CD4-positive, alpha-beta memory T cell (primary cell): ENCODE data around the gene NOL7. TPM values are rescaled to one million over a fixed set of nuclear protein-coding genes. Genes with fewer than 3 reads are reported as not detected.

ENCODE experiments used
- CTCF ChIA-PET: fragments of 350-600 bp; sonication (Branson Sonifier 250); formaldehyde crosslinking; loops from one replicate; lab custom pipeline; 2021; ENCODE audit warnings: inconsistent platforms; ENCODE audit not compliant: partially characterized antibody; lab: Charles Lee
- POLR2A ChIA-PET: fragments of 350-600 bp; sonication (Branson Sonifier 250); formaldehyde crosslinking; loops from one replicate; lab custom pipeline; 2021; ENCODE audit not compliant: partially characterized antibody; lab: Charles Lee
- DNase-seq, 5 donors: peaks; one replicate each; pipeline versions ENCODE4 v3.0.0 to v3.0.0-alpha.2; 2020 to 2022; ENCODE audit warnings: mixed read lengths in 1 of 5
- H3K27ac ChIP-seq: one replicate; pipeline ENCODE4 v1.7.0; 2013; ENCODE audit warnings: low read depth, low read length
- H3K27me3 ChIP-seq: 2 replicates; pipeline ENCODE4 v1.7.0; 2013; ENCODE audit warnings: mild to moderate bottlenecking, low read length, moderate library complexity; ENCODE audit not compliant: insufficient read depth
- H3K36me3 ChIP-seq: 2 replicates; pipeline ENCODE4 v1.7.0; 2013; ENCODE audit warnings: mild to moderate bottlenecking, low read length, moderate library complexity; ENCODE audit not compliant: insufficient read depth
- H3K4me1 ChIP-seq: 2 replicates; pipeline ENCODE4 v1.7.0; 2013; ENCODE audit warnings: mild to moderate bottlenecking, low read length, moderate library complexity; ENCODE audit not compliant: insufficient read depth
- H3K4me3 ChIP-seq, 2 donors: one replicate each; pipeline ENCODE4 v1.7.0; 2013; ENCODE audit warnings: low read length in 2 of 2, mild to moderate bottlenecking in 1 of 2
- H3K9me3 ChIP-seq, 2 donors: one replicate each; pipeline ENCODE4 v1.7.0; 2013; ENCODE audit warnings: low read length in 2 of 2, control low read depth in 1 of 2; ENCODE audit not compliant: control insufficient read depth in 1 of 2
- H3K27ac Mint-ChIP-seq, 7 donors: one replicate each; pipeline ENCODE4 v1.8.0; 2020 to 2021; ENCODE audit warnings: mixed read lengths in 7 of 7, mild to moderate bottlenecking in 6 of 7, inconsistent platforms in 3 of 7, moderate library complexity in 3 of 7
- H3K27me3 Mint-ChIP-seq, 2 donors: one replicate each; pipeline ENCODE4 v1.8.0; 2020 to 2021; ENCODE audit warnings: mixed read lengths in 2 of 2
- H3K36me3 Mint-ChIP-seq, 2 donors: one replicate each; pipeline ENCODE4 v1.8.0; 2020 to 2021; ENCODE audit warnings: mixed read lengths in 2 of 2, inconsistent platforms in 1 of 2, mild to moderate bottlenecking in 1 of 2
- H3K4me1 Mint-ChIP-seq, 4 donors: one replicate each; pipeline ENCODE4 v1.8.0; 2020 to 2021; ENCODE audit warnings: mixed read lengths in 4 of 4, mild to moderate bottlenecking in 1 of 4
- H3K4me3 Mint-ChIP-seq, 8 donors: one replicate each; pipeline ENCODE4 v1.8.0; 2020 to 2021; ENCODE audit warnings: mixed read lengths in 8 of 8, mild to moderate bottlenecking in 7 of 8, moderate library complexity in 6 of 8, inconsistent platforms in 3 of 8
- H3K9me3 Mint-ChIP-seq, 8 donors: one replicate each; pipeline ENCODE4 v1.8.0; 2020 to 2021; ENCODE audit warnings: mixed read lengths in 8 of 8, mild to moderate bottlenecking in 5 of 8, inconsistent platforms in 3 of 8, moderate library complexity in 1 of 8
- intact Hi-C: fragments of 100-400 bp; cut with micrococcal nuclease; formaldehyde crosslinking; loops from one replicate; pipeline ENCODE4 v1.15.1; 2023
- polyA plus RNA-seq, 2 donors: library from polyadenylated mRNA; unstranded; fragments of 300-500 nt; fragmentation: Illumina TruSeq; gene quantifications; one replicate each; pipeline ENCODE4 v1.2.3, GENCODE V29; 2021
- total RNA-seq, 2 experiments: library from RNA; stranded (reverse); gene quantifications; one replicate each; pipeline ENCODE4 v1.2.3, GENCODE V29; 2021

Gene NOL7
- total and polyA plus RNA-seq, 4 experiments from 2014 or later: 62.1 to 137 (median 93.8) TPM

DNA sequence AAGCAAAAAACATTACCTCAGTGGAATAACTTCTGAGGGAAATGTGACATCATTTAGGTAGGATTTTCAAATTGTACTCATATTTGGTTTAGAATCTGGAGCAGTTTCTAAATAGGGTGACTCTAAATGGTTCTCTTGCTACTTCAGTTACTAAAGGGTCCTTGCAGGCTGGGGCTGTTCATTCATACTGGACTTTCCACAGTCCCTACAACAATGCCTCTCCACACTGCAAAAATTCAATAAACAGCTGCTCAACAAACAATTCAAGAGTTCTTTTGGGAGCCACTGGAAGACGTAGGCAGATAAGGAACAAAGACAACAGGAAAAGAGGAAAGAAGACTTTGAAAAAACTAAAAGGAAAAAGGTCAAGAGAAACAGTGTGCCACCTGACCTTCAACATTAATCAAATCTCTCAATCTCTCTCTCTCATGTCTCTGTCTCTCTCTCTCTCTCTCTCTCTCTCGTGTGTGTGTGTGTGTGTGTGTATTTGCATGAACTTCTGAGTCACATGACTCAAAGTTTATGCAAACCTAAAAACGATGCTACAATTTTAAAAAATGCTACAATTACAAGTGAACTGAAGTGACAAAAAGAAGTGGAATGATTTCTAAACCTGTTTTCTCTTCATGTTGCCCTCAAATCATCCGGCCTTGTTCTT, 14.5 kb downstream of the NOL7 start:
- Mint-ChIP-seq H3K27ac (peak overlapping the region; percentile 28 to 91 (median 57)), H3K4me3 (no peak overlapping the region), H3K27me3 (no peaks in the 10 kb centered on the region), H3K36me3 (peaks cover 42 to 66% of the 10 kb centered on the region in 2 donors), H3K4me1 (peaks cover 7 to 19% (median 12%) of the 10 kb centered on the region in 4 donors), H3K9me3 (no peaks in the 10 kb centered on the region)
- no peak overlapping the region for H3K27ac ChIP-seq
- no peaks in the 10 kb centered on the region for H3K9me3 ChIP-seq
- ChIA-PET POLR2A (interaction anchor here (1.5 to 3.3 kb wide), 2 partner anchors 14 kb away, joined by 4 to 23 read pairs; partner anchors contain the start of gene NOL7), CTCF (interaction anchor here (1.5 to 3.3 kb wide), 3 partner anchors 10 to 138 kb away, joined by 3 to 15 read pairs (median 4); partner anchors contain the start of gene NOL7)
- DNase-seq: no peak
- intact Hi-C loops: no loop called here
- no peaks in the 10 kb centered on the region for H3K27me3 ChIP-seq
- no peaks in the 10 kb centered on the region for H3K4me1 ChIP-seq
- H3K36me3 ChIP-seq: peaks cover 37% of the 10 kb centered on the region
- no peak overlapping the region for H3K4me3 ChIP-seq

DNA sequence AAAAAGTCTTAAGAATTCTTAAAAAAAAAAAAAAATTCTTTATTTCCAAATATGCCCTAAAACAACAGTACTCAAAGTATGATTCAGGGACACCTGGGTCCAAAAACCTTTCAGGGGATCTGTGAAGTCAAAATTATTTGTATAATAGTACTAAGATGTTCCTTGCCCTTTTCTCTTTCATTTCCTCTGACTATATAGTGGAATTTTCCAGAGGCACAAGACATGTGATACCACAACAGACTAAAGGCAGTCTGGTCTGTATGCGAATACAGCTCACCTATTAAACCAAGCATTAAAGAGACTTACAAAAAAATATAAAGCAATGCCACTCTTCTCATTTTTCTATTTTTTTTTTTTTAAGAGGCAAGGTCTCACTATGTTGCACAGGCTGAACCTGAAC, 15.4 kb downstream of the NOL7 start:
- H3K4me1 Mint-ChIP-seq: peaks cover 4 to 22% (median 7%) of the 10 kb centered on the region in 4 donors
- no peak for DNase-seq
- intact Hi-C loops: no loop called here
- H3K27ac ChIP-seq: no peak overlapping the region
- H3K27ac Mint-ChIP-seq: peak overlapping the region in 2 of 7 donors; percentile 26 to 42
- H3K9me3 Mint-ChIP-seq: no peaks in the 10 kb centered on the region
- H3K4me3 ChIP-seq: no peak overlapping the region
- POLR2A ChIA-PET: interaction anchor here (3.3 kb wide), 1 partner anchor 15 kb away, joined by 23 read pairs; the partner anchor contains the start of gene NOL7
- H3K4me3 Mint-ChIP-seq: no peak overlapping the region
- H3K36me3 Mint-ChIP-seq: peaks cover 44 to 68% of the 10 kb centered on the region in 2 donors
- peaks cover under 1% of the 10 kb centered on the region for H3K4me1 ChIP-seq
- no peaks in the 10 kb centered on the region for H3K27me3 Mint-ChIP-seq
- CTCF ChIA-PET: interaction anchor here (1.5 to 2.2 kb wide), 3 partner anchors 11 to 137 kb away, joined by 3 to 11 read pairs (median 4); partner anchors contain the start of gene NOL7
- H3K27me3 ChIP-seq: no peaks in the 10 kb centered on the region
- no peaks in the 10 kb centered on the region for H3K9me3 ChIP-seq
- peaks cover 35% of the 10 kb centered on the region for H3K36me3 ChIP-seq

DNA sequence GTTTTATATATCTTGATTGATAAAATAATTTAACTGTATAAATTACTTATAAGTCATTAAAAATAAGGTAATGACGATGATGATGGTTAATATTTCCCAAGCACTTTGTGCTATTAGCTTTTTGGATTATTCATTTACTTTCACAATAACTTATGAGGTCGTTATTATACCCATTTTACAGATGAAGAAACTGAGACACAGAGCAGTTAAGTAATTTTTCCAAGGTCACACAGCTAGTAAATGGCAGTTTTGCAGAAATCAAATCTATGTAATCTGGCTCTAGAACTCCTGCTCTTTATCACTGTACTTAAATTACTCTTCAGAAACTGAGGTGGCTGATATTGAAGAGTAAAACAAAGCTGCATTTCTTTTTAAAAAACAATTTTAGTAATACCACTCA, 18.2 kb downstream of the NOL7 start:
- ChIA-PET POLR2A (interaction anchor here (1.0 to 1.9 kb wide), 5 partner anchors 9 to 79 kb away, joined by 3 to 4 read pairs (median 3); partner anchors contain the start of gene NOL7), CTCF (interaction anchor here (0.6 to 1.8 kb wide), 5 partner anchors 9 to 93 kb away, joined by 3 to 9 read pairs (median 3); partner anchors contain the start of genes NOL7 and RANBP9)
- H3K4me1 Mint-ChIP-seq: peaks cover 18 to 41% (median 24%) of the 10 kb centered on the region in 4 donors
- Histone ChIP-seq H3K9me3 (no peaks in the 10 kb centered on the region), H3K27me3 (no peaks in the 10 kb centered on the region), H3K36me3 (peaks cover 33% of the 10 kb centered on the region), H3K4me3 (no peak overlapping the region), H3K4me1 (peaks cover 18% of the 10 kb centered on the region), H3K27ac (no peak overlapping the region)
- H3K36me3 Mint-ChIP-seq: peaks cover 47 to 70% of the 10 kb centered on the region in 2 donors
- intact Hi-C loops: no loop called here
- H3K4me3 Mint-ChIP-seq: no peak overlapping the region
- no peaks in the 10 kb centered on the region for H3K27me3 Mint-ChIP-seq
- H3K9me3 Mint-ChIP-seq: no peaks in the 10 kb centered on the region
- H3K27ac Mint-ChIP-seq: no peak overlapping the region
- no peak for DNase-seq

DNA sequence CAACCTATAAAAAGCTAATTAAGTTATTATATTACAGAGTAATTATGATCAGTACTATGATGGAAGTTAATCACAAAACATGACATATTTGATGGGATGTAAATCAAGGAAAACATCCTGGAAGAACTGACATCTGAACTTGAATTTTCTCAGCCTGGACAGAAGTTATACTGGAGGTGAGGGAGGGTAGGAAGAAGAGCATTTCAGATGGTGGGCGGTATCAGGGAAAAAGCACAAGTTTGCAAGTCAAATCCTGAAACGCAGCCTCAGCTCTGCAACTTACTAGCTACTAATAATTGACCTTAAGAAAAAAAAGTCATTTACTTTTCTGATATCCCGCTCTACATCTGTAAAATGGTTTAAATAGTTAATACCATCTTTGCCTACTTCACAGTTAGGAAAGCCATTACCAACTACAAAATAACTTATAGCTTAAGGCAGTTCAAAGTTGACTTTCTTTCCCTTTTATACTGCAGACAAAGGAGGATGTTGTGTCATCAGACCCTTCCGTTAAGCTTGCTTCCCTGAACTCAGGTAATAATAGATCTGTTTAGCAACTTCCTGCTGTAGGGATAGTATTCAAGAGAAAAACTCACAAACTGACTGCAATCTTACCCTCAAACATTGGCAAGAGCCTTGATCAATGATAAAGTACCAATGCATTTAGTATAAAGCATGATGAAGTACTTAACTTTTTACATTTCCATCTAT, 21.0 kb downstream of the NOL7 start:
- Mint-ChIP-seq H3K27me3 (no peaks in the 10 kb centered on the region), H3K9me3 (no peaks in the 10 kb centered on the region), H3K36me3 (peaks cover 50 to 66% of the 10 kb centered on the region in 2 donors), H3K4me3 (no peak overlapping the region), H3K4me1 (peaks cover 14 to 38% (median 22%) of the 10 kb centered on the region in 4 donors), H3K27ac (peak overlapping the region in 6 of 7 donors; percentile 13 to 77 (median 46))
- ChIA-PET POLR2A (interaction anchor here (1.1 to 2.1 kb wide), 4 partner anchors 21 to 90 kb away, joined by 3 to 10 read pairs (median 6); partner anchors contain the start of genes NOL7 and RANBP9), CTCF (interaction anchor here (0.7 to 1.8 kb wide), 6 partner anchors 11 to 59 kb away, joined by 3 to 7 read pairs (median 4); partner anchors contain the start of gene NOL7)
- Histone ChIP-seq H3K9me3 (no peaks in the 10 kb centered on the region), H3K36me3 (peaks cover 31% of the 10 kb centered on the region), H3K27ac (no peak overlapping the region), H3K27me3 (no peaks in the 10 kb centered on the region), H3K4me1 (peaks cover 18% of the 10 kb centered on the region), H3K4me3 (no peak overlapping the region)
- peak in 1 of 5 donors; percentile 5 for DNase-seq
- intact Hi-C loops: no loop called here

DNA sequence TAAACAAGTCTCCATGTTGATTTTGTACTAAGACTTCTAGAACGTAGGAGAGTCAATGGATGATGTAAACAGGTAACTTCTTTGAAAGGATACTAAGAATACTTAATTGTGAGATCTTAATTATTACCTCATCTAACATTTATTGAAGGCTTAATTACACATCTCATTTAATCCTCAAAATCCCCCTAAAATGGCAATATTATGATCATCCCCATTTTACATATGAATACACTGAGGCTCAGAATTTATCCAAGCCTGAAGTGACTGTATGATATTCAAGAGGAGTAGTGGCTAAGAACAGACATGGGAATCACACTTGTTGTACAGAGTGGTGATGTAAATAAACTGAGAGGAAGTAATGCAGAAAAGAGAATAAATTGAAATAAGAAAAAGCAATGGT, 22.9 kb downstream of the NOL7 start:
- no peak for DNase-seq
- ChIA-PET CTCF (interaction anchor here (1.8 kb wide), 1 partner anchor 23 kb away, joined by 6 read pairs; the partner anchor contains the start of gene NOL7), POLR2A (interaction anchor here (1.0 kb wide), 1 partner anchor 22 kb away, joined by 3 read pairs; no protein-coding TSS in a partner anchor)
- intact Hi-C loops: no loop called here
- Histone ChIP-seq H3K27ac (no peak overlapping the region), H3K36me3 (peaks cover 27% of the 10 kb centered on the region), H3K4me3 (no peak overlapping the region), H3K9me3 (no peaks in the 10 kb centered on the region), H3K4me1 (peaks cover 18% of the 10 kb centered on the region), H3K27me3 (no peaks in the 10 kb centered on the region)
- Mint-ChIP-seq H3K36me3 (peaks cover 42 to 61% of the 10 kb centered on the region in 2 donors), H3K4me3 (no peak overlapping the region), H3K27ac (peak overlapping the region in 4 of 7 donors; percentile 30 to 76 (median 48)), H3K9me3 (no peaks in the 10 kb centered on the region), H3K27me3 (no peaks in the 10 kb centered on the region), H3K4me1 (peaks cover 17 to 42% (median 25%) of the 10 kb centered on the region in 4 donors)

DNA sequence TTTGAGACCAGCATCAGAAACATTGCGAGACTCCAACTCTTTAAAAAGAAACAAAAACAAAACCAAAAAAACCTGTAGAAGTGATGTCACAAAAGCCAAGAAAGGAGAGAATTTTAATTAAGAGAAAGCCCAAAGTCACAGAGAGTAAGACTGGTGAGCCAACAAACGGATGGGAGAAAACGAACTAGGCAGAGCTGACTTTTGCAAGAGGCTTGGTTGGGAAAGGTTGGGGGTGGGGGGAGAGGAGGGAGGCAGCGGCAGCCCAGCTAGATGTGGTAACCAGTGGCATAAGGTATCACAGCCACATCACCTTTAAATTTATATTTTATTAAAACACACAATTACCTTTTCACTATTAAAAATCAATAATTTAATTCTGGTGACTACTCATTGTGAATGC, 23.5 kb downstream of the NOL7 start:
- H3K4me1 ChIP-seq: peaks cover 18% of the 10 kb centered on the region
- H3K27ac ChIP-seq: no peak overlapping the region
- no peaks in the 10 kb centered on the region for H3K27me3 Mint-ChIP-seq
- CTCF ChIA-PET: interaction anchor here (1.4 kb wide), 1 partner anchor 186 kb away, joined by 3 read pairs; no protein-coding TSS in a partner anchor
- no peak overlapping the region for H3K4me3 Mint-ChIP-seq
- intact Hi-C loops: no loop called here
- H3K36me3 Mint-ChIP-seq: peaks cover 48 to 64% of the 10 kb centered on the region in 2 donors
- no peaks in the 10 kb centered on the region for H3K27me3 ChIP-seq
- H3K4me1 Mint-ChIP-seq: peaks cover 22 to 47% (median 28%) of the 10 kb centered on the region in 4 donors
- no peak for DNase-seq
- peaks cover 34% of the 10 kb centered on the region for H3K36me3 ChIP-seq
- H3K9me3 ChIP-seq: no peaks in the 10 kb centered on the region
- peak overlapping the region in 4 of 7 donors; percentile 8 to 81 (median 44) for H3K27ac Mint-ChIP-seq
- H3K9me3 Mint-ChIP-seq: no peaks in the 10 kb centered on the region
- no peak overlapping the region for H3K4me3 ChIP-seq
- POLR2A ChIA-PET: interaction anchor here (0.6 to 0.8 kb wide), 2 partner anchors 17 to 68 kb away, joined by 3 read pairs; no protein-coding TSS in a partner anchor
